K562 (cell line): ENCODE measurements around the gene EVI5. TPM values are rescaled to one million over a fixed set of nuclear protein-coding genes. Genes with fewer than 3 reads are reported as not detected.
A peak's percentile ranks its signal among the peaks of the same experiment; 100 is the strongest.

Source experiments
- ATF1 ChIP-seq, 2 experiments: fragments of 450-650 bp in 1 of 2; IDR thresholded peaks; 2 replicates each; pipeline ENCODE4 v1.6.1; 2016; ENCODE audit warnings: missing compliant biosample characterization in 1 of 2, missing genetic modification characterization in 1 of 2
- C11orf30 ChIP-seq: fragments of 450-650 bp; IDR thresholded peaks from 2 replicates; pipeline ENCODE4 v1.6.1; 2016; ENCODE audit warnings: low read depth, mild to moderate bottlenecking
- DPF2 ChIP-seq: fragments of 450-650 bp; IDR thresholded peaks from 2 replicates; pipeline ENCODE4 v1.6.1; 2016
- EGR1 ChIP-seq: fragments of 450-650 bp; conservative IDR thresholded peaks from 2 replicates; pipeline ENCODE4 v1.6.1; 2017; ENCODE audit warnings: mild to moderate bottlenecking
- EZH2 ChIP-seq: IDR thresholded peaks from 2 replicates; pipeline ENCODE4 v1.6.1; 2012; ENCODE audit warnings: low read depth, mild to moderate bottlenecking, inconsistent platforms, low read length, borderline replicate concordance
- HDAC2 ChIP-seq: fragments of 450-650 bp; IDR thresholded peaks from 2 replicates; pipeline ENCODE4 v1.6.1; 2016; ENCODE audit warnings: mild to moderate bottlenecking
- HDAC6 ChIP-seq: IDR thresholded peaks from 2 replicates; pipeline ENCODE4 v1.6.1; 2012; ENCODE audit warnings: low read depth, mild to moderate bottlenecking, control low read depth, inconsistent platforms, low read length, moderate library complexity
- MAFF ChIP-seq: IDR thresholded peaks from 2 replicates; pipeline ENCODE4 v1.6.1; 2012; ENCODE audit warnings: low read length, improper control_type of control experiment
- PHF20 ChIP-seq: fragments of 450-650 bp; IDR thresholded peaks from 2 replicates; pipeline ENCODE4 v1.6.1; 2018; ENCODE audit not compliant: partially characterized antibody
- POLR3A ChIP-seq: IDR thresholded peaks from 2 replicates; pipeline ENCODE4 v1.6.1; 2011; ENCODE audit warnings: borderline replicate concordance, mild to moderate bottlenecking, moderate library complexity; ENCODE audit not compliant: insufficient read length, insufficient read depth; ENCODE audit errors: extremely low read depth
- RBM15 ChIP-seq: fragments of 200-400 bp; formaldehyde crosslinking; IDR thresholded peaks from 2 replicates; pipeline ENCODE4 v1.6.1; 2018; ENCODE audit warnings: mild to moderate bottlenecking, low read length, moderate library complexity; ENCODE audit not compliant: insufficient read depth
- RHOXF2B ChIP-seq: fragments of 250-450 bp; sonication (Bioruptor Pico); conservative IDR thresholded peaks from 2 replicates; pipeline ENCODE4 v1.5.1; 2021
- SRSF3 ChIP-seq: fragments of 200-400 bp; formaldehyde crosslinking; IDR thresholded peaks from 2 replicates; pipeline ENCODE4 v1.6.1; 2016; ENCODE audit warnings: mild to moderate bottlenecking, low read length, moderate library complexity; ENCODE audit not compliant: insufficient read depth
- SUPT5H ChIP-seq: fragments of 450-650 bp; IDR thresholded peaks from 2 replicates; pipeline ENCODE4 v1.6.1; 2016
- ZNF589 ChIP-seq: fragments of 200-800 bp; sonication (Bioruptor generic); IDR thresholded peaks from 2 replicates; pipeline ENCODE4 v1.6.1; 2016; ENCODE audit warnings: low read depth, missing genetic modification characterization, missing compliant biosample characterization
- ZSCAN29 ChIP-seq: fragments of 450-650 bp; IDR thresholded peaks from 2 replicates; pipeline ENCODE4 v1.6.1; 2017
- ZSCAN32 ChIP-seq: fragments of 450-650 bp; formaldehyde crosslinking; IDR thresholded peaks from 2 replicates; pipeline ENCODE4 v1.4.0; 2020; ENCODE audit warnings: mild to moderate bottlenecking, moderate library complexity
- polyA plus RNA-seq, 8 experiments: library from polyadenylated mRNA; depleted of rRNA in 4 of 8; stranded (reverse) in 5 of 8; unstranded in 3 of 8; fragments of >200 nt; fragmentation: Nextera tagmentation in 2 of 8; fragmentation: Illumina TruSeq in 1 of 8; extraction: Ambion mirVana in 2 of 8; extraction: Trizol in 1 of 8; gene quantifications; 2 replicates each; pipeline versions ENCODE4 v1.2.1 to v1.2.3, GENCODE V29; 2011 to 2014; ENCODE audit warnings: inconsistent platforms in 1 of 8, missing spikeins in 1 of 8
- total RNA-seq, 7 experiments: library from RNA; depleted of rRNA in 6 of 7; stranded (reverse); fragments of >200 nt in 6 of 7; fragmentation: Illumina TruSeq in 2 of 7; extraction: Trizol in 2 of 7; gene quantifications; 2 replicates each; pipeline versions ENCODE4 v1.2.1 to v1.2.3, GENCODE V29; 2011 to 2021; ENCODE audit warnings: low replicate concordance in 1 of 7
- TF ChIP-seq, protein P1 (sequence below): fragments of 250-450 bp; sonication (Bioruptor Pico); IDR thresholded peaks from 2 replicates; pipeline ENCODE4 v1.4.0; 2020
- TF ChIP-seq, protein P2 (sequence below): fragments of 250-450 bp; sonication (Bioruptor Pico); IDR thresholded peaks from 2 replicates; pipeline ENCODE4 v1.4.0; 2020; ENCODE audit warnings: borderline replicate concordance
- TF ChIP-seq, protein P3 (sequence below): sonication (generic); formaldehyde crosslinking; IDR thresholded peaks from 2 replicates; pipeline ENCODE4 v1.8.1; 2022; ENCODE audit warnings: missing genetic modification reagents
- TF ChIP-seq, protein P4 (sequence below): fragments of 200-800 bp; sonication (Bioruptor generic); IDR thresholded peaks from 2 replicates; pipeline ENCODE4 v1.6.1; 2017; ENCODE audit warnings: missing genetic modification characterization, missing compliant biosample characterization

The EVI5 gene
- total and polyA plus RNA-seq, 9 of the 15 experiments (the other 6 are each of a cell fraction or from before 2014, with no cell fraction given): 1.7 to 50.1 (median 13.7) TPM

DNA sequence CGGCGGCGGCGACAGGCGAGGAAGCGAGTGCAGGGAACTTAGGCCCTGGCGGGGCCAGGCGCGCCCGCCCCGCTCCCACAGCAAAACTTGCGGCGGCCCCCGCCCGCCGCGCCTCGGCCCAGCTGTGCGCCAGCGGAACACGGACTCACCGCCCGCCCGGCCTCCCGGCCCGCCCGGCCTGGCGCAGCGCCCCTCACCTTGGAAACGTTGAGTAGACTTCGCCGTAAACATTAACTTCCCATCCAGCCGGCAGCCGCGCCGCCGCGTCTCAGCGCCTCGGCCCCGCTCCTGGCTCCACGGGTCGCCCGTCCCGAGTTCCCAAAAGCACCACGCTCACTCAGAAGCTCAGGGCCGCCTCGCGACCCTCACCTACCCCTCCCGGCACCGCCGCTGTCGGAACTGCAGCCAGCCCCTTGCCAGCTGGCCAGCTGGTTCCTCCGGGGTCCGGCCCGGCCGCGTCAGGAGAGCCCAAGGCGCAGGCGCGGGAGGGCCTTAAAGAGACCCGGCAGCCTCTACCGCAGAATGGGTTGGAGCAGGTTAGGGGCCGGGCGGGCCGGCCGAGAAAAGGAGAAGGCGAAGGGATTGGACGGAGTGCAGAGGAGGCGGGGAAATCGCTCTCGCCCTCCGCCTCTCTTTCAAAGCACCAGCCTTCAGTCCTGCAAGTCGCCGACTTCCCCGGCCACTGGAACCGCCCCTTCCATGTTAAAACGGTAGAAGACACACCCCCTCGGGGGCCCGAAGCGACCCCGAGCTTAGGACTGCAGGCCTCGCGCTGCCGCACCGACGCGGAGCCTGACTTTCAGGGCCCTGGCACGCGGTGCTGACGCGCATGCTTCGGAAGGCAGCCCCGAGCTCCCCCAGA, at the start of gene EVI5 (continued):
- TF ChIP-seq, protein P1, sequence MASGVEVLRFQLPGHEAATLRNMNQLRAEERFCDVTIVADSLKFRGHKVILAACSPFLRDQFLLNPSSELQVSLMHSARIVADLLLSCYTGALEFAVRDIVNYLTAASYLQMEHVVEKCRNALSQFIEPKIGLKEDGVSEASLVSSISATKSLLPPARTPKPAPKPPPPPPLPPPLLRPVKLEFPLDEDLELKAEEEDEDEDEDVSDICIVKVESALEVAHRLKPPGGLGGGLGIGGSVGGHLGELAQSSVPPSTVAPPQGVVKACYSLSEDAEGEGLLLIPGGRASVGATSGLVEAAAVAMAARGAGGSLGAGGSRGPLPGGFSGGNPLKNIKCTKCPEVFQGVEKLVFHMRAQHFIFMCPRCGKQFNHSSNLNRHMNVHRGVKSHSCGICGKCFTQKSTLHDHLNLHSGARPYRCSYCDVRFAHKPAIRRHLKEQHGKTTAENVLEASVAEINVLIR (CRISPR knock-in tag): peak; percentile 41; the same call in 1 of the 2 replicates
- TF ChIP-seq HDAC6: no peak
- TF ChIP-seq HDAC2: peak; percentile 76; the same call in 1 of the 2 replicates
- no peak for TF ChIP-seq RHOXF2B
- TF ChIP-seq RBM15: no peak
- peak; percentile 6 for TF ChIP-seq PHF20
- TF ChIP-seq POLR3A: no peak
- peak; percentile 79 for TF ChIP-seq SUPT5H
- TF ChIP-seq ZSCAN32 (CRISPR knock-in tag): no peak
- TF ChIP-seq EGR1: no peak
- TF ChIP-seq, protein P2, sequence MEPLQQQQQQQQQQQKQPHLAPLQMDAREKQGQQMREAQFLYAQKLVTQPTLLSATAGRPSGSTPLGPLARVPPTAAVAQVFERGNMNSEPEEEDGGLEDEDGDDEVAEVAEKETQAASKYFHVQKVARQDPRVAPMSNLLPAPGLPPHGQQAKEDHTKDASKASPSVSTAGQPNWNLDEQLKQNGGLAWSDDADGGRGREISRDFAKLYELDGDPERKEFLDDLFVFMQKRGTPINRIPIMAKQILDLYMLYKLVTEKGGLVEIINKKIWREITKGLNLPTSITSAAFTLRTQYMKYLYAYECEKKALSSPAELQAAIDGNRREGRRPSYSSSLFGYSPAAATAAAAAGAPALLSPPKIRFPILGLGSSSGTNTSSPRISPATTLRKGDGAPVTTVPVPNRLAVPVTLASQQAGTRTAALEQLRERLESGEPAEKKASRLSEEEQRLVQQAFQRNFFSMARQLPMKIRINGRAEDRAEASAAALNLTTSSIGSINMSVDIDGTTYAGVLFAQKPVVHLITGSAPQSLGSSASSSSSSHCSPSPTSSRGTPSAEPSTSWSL (CRISPR knock-in tag): no peak
- no peak for TF ChIP-seq C11orf30
- no peak; the same call in 1 of the 2 replicates for TF ChIP-seq ATF1 (CRISPR knock-in tag; IDR thresholded peaks at IDR 0.05)
- peak; percentile 93 for TF ChIP-seq ATF1 (tag; IDR thresholded peaks at IDR 0.05)
- no peak for TF ChIP-seq EZH2
- TF ChIP-seq, protein P3, sequence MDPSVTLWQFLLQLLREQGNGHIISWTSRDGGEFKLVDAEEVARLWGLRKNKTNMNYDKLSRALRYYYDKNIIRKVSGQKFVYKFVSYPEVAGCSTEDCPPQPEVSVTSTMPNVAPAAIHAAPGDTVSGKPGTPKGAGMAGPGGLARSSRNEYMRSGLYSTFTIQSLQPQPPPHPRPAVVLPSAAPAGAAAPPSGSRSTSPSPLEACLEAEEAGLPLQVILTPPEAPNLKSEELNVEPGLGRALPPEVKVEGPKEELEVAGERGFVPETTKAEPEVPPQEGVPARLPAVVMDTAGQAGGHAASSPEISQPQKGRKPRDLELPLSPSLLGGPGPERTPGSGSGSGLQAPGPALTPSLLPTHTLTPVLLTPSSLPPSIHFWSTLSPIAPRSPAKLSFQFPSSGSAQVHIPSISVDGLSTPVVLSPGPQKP (CRISPR knock-in tag): no peak
- no peak for TF ChIP-seq ZSCAN29
- TF ChIP-seq ZNF589 (CRISPR knock-in tag): peak; percentile 77
- TF ChIP-seq DPF2: peak; percentile 35; the same call in 1 of the 2 replicates
- TF ChIP-seq MAFF: no peak
- TF ChIP-seq, protein P4, sequence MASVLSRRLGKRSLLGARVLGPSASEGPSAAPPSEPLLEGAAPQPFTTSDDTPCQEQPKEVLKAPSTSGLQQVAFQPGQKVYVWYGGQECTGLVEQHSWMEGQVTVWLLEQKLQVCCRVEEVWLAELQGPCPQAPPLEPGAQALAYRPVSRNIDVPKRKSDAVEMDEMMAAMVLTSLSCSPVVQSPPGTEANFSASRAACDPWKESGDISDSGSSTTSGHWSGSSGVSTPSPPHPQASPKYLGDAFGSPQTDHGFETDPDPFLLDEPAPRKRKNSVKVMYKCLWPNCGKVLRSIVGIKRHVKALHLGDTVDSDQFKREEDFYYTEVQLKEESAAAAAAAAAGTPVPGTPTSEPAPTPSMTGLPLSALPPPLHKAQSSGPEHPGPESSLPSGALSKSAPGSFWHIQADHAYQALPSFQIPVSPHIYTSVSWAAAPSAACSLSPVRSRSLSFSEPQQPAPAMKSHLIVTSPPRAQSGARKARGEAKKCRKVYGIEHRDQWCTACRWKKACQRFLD (CRISPR knock-in tag): no peak
- TF ChIP-seq SRSF3: no peak
